Adipocyte (in vitro differentiated cells): ENCODE measurements around the gene ERGIC1.
"Not testable (repeated sequence)": the region's sequence is repeated elsewhere in the genome, so short reads cannot be mapped to it uniquely, and the experiment has no call there.

Experiments
- DNase-seq: peaks from one replicate; pipeline ENCODE4 v3.0.0-alpha.2; 2015; ENCODE audit warnings: low read depth
- H3K27me3 ChIP-seq: replicated peaks from 2 replicates; pipeline ENCODE4 v1.7.0; 2013; ENCODE audit warnings: mild to moderate bottlenecking, low read length, moderate library complexity; ENCODE audit not compliant: control insufficient read depth, insufficient read depth
- H3K36me3 ChIP-seq: 2 replicates; pipeline ENCODE4 v1.7.0; 2013; ENCODE audit warnings: low read length, mild to moderate bottlenecking, moderate library complexity; ENCODE audit not compliant: control insufficient read depth, insufficient read depth, severe bottlenecking
- H3K4me1 ChIP-seq: 2 replicates; pipeline ENCODE4 v1.7.0; 2013; ENCODE audit warnings: mild to moderate bottlenecking, low read length, moderate library complexity; ENCODE audit not compliant: control insufficient read depth, insufficient read depth
- H3K4me3 ChIP-seq: 2 replicates; pipeline ENCODE4 v1.7.0; 2013; ENCODE audit warnings: mild to moderate bottlenecking, low read length, moderate library complexity
- H3K9ac ChIP-seq: 2 replicates; pipeline ENCODE4 v1.7.0; 2013; ENCODE audit warnings: mild to moderate bottlenecking, low read length, moderate library complexity
- H3K9me3 ChIP-seq: 2 replicates; pipeline ENCODE4 v1.7.0; 2013; ENCODE audit warnings: mild to moderate bottlenecking, low read length, moderate library complexity; ENCODE audit not compliant: control insufficient read depth

ERGIC1 gene

DNA sequence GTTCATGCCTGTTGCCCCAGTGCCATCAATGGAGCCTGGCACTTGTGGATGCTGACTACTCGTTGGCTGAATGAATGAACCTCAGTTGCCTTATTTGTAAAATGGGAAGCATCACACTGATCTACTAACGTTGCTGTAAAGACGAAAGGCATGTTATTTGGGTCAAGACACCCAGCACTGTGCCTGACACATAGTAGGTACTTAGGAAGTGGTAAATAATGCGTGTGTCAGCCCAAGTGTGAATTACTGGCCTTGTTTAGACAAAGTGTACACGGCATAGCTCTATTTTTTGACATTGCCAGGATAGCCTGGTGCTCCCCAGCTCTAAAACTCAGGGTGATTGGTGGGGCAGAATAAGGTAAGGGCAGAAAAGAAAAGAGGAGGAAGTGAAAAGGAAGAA is 27.4 kb downstream of the ERGIC1 start:
- Histone ChIP-seq H3K27me3 (no peaks in the 10 kb centered on the region), H3K4me1 (peaks cover 75% of the 10 kb centered on the region), H3K4me3 (peak overlapping the region; percentile 41), H3K9ac (peak overlapping the region; percentile 75), H3K9me3 (no peaks in the 10 kb centered on the region), H3K36me3 (no peaks in the 10 kb centered on the region)
- no peak for DNase-seq

DNA sequence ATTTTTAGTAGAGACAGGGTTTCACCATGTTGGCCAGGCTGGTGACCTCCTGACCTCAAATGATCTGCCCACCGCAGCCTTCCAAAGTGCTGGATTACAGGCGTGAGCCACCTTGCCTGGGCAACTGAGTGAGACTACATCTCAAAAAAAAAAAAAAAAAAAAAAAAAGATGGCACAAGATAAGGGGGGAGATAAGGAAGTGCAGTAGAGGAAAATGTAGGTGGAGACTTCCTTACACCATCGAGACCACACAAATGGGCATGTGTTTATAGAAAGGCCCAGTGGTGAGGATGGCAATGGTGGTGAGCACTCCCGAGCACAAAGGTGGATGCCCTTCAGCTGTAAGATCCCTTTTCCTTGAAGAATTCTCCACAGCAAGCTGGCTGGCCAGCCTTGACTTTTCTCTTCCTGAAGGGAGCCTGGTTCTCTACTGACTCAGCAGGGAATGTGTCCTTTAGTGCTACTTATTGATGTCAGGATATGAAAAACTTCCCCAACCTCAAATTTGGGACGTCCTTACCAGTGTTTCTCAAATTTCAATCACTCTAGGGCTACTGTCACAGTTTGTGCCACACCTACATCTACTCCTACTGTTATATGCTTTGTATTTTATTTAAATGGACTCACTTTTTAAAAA is 28.2 kb downstream of the ERGIC1 start:
- no peaks in the 10 kb centered on the region for H3K9me3 ChIP-seq
- peaks cover 83% of the 10 kb centered on the region for H3K4me1 ChIP-seq
- no peak overlapping the region for H3K4me3 ChIP-seq
- H3K9ac ChIP-seq = peak overlapping the region; percentile 65
- H3K36me3 ChIP-seq = no peaks in the 10 kb centered on the region
- no peak for DNase-seq
- no peaks in the 10 kb centered on the region for H3K27me3 ChIP-seq

DNA sequence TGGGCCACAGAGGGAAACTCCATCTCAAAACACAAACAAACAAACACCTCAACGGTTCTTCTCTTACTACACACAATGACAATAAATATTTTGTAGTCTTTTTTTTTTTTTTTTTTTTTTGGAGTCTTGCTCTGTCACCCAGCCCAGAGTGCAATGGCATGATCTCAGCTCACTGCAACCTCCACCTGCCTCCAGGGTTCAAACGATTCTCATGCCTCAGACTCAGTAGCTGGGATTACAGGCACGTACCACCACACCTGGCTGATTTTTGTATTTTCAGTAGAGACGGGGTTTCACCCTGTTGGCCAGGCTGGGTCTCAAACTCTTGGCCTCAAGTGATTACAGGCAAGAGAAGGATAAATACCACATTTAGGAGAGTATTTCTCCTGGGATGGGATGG is 30.1 kb downstream of the ERGIC1 start:
- not testable (repeated sequence) for H3K36me3 ChIP-seq, H3K4me3 ChIP-seq, DNase-seq, H3K27me3 ChIP-seq, H3K9me3 ChIP-seq
- Histone ChIP-seq H3K4me1 (peaks cover 84% of the 10 kb centered on the region), H3K9ac (peak overlapping the region; percentile 49)

DNA sequence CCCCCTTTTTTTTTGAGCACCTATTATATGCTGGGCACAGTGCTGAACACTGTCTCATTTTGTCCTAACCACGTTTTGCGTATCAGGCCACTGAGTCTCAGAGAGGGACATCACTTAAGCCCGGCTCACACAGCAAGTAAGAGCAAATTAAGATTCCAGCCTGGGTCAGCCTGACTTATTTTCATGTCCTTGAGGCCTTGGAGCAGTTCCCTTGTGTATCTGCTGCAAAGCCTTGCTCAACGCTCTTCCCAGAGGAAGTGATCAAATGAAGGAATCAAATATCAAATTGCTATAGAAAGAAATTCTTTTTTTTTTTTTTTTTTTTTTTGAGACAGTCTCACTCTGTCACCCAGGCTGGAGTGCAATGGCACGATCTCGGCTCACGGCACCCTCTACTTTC is 30.7 kb downstream of the ERGIC1 start:
- Histone ChIP-seq H3K36me3 (no peaks in the 10 kb centered on the region), H3K27me3 (no peaks in the 10 kb centered on the region), H3K4me1 (peaks cover 83% of the 10 kb centered on the region), H3K4me3 (peak overlapping the region; percentile 14), H3K9ac (peak overlapping the region; percentile 49), H3K9me3 (no peaks in the 10 kb centered on the region)
- DNase-seq = no peak

DNA sequence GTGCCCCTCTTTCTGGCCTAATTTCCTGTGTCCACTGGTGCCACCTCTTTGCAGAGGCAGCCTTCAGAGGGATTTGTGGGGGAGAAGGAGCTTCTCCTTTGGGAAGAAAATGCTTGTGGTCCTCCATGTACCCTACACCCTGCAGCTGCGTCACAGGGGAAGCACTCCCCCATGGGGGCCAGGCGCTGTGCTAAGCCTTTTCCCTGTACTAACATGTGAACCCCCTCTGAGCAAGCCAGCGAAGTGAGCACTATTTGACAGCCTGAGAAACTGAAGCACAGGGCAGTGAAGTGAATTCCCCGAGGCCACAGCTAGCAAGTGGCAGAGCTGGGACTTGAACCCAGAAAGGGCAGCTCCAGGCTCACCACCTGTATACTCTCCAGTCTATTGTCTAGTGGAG is 32.3 kb downstream of the ERGIC1 start:
- peaks cover 84% of the 10 kb centered on the region for H3K4me1 ChIP-seq
- no peak overlapping the region for H3K4me3 ChIP-seq

DNA sequence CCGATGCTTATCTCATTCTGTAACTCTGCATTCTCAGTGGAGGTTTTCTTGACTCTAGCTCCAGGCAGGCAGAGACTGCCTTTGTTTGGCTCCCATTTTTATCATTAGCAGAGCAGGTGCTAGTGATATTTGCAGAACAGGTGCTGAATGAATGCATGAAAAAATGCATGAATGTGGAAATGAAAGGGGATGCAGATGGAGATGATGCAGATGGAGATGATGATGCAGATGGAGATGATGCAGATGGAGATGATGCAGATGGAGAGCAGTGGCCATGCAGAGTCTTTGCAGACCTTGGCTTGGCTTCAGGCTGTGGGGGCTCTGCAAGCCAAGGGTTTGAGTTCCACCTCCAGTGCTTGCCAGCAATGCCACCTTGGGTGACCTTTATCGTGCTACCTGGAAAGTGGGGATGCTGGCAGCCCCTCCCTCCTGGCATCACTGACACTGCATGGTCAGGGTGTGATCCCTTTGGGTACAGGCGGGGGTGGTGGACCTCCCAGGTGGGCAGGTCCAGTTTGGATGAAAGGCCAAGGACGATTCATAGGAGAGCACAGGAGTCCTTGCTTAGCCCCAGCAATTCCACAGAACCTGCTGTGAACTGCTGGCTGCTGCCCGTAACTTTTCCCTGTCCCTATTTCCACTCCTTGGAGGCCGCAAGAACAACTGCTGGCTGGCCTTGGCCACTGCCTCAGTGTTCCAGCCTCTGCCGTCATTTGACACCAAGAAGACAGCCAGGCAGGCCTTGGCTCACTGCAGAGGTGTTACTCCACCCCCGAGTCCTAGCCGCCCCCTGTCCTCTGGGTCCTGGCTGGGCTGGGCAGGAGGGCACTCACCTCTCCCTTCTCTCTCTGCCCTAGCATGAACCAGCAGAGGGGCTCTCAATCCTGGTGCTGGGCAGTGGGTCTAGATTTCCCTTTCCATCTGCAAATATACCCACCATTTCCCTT is 33.0 kb downstream of the ERGIC1 start:
- no peak for DNase-seq
- Histone ChIP-seq H3K27me3 (no peaks in the 10 kb centered on the region), H3K4me1 (peaks cover 86% of the 10 kb centered on the region), H3K9ac (peak overlapping the region; percentile 83), H3K4me3 (peak overlapping the region; percentile 29), H3K9me3 (no peaks in the 10 kb centered on the region), H3K36me3 (no peaks in the 10 kb centered on the region)

More for the DNA sequence above, 32.3 kb downstream of the ERGIC1 start:
- peak overlapping the region; percentile 83 for H3K9ac ChIP-seq
- H3K9me3 ChIP-seq = no peaks in the 10 kb centered on the region
- DNase-seq = no peak
- no peaks in the 10 kb centered on the region for H3K27me3 ChIP-seq
- H3K36me3 ChIP-seq = no peaks in the 10 kb centered on the region

DNA sequence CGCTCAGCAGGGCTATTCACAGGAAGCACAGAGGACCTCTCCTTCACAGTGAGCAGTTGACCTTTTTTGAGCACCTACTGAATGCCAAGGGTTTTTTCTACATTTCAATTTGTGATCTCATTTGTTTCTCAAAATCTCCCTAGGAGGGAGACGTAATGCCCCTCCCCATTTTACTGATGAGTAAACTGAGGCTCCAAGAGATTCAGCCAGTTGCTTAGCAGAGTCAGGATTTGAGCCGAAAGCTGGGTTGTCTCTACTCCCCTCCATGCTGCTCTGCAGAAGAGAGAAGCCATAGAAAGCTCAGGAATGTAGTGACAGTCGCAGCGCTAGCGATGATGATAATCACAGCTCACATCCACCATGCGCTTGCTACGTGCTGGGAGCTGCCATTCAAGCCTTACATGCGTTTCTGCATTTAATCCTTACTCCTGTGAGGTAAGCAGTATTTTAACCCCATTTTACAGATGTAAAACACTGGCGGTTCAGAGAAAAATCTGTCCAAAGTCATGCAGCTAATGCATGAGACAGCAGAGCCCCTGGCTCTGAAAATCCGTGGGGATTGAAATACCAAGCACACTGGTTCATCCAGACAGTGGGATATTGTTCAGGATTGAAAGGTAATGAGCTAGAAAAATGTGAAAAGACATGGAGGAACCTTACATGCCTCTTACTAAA is 33.8 kb downstream of the ERGIC1 start:
- Histone ChIP-seq H3K4me1 (peaks cover 86% of the 10 kb centered on the region), H3K27me3 (no peaks in the 10 kb centered on the region)

DNA sequence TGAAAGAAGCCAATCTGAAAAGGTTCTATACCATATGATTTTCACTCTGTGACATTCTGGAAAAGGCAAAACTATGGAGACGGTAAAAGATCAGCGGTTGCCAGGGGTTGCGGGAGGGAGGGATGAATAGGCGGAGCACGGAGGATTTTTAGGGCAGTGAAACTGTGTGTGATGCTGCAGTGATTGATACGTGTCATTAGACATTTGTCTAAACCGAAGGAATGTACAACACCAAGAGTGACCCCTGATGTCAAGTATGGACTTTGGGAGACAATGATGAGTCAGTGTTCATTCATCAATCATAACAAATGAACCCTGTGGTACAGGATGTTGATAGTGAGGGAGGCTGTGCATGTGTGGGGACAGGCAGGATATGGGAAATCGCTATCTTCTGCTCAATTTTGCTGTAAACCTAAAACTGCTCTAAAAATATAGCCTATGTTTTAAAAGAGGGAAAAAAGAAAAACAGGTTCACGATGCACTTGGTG is 34.4 kb downstream of the ERGIC1 start:
- Histone ChIP-seq H3K9ac (peak overlapping the region; percentile 83), H3K36me3 (no peaks in the 10 kb centered on the region), H3K9me3 (no peaks in the 10 kb centered on the region), H3K4me3 (peak overlapping the region; percentile 55), H3K27me3 (no peaks in the 10 kb centered on the region), H3K4me1 (peaks cover 88% of the 10 kb centered on the region)
- DNase-seq = peak; percentile 42

More for the DNA sequence above, 33.8 kb downstream of the ERGIC1 start:
- Histone ChIP-seq H3K36me3 (no peaks in the 10 kb centered on the region), H3K4me3 (peak overlapping the region; percentile 55), H3K9me3 (no peaks in the 10 kb centered on the region), H3K9ac (peak overlapping the region; percentile 83)
- no peak for DNase-seq

DNA sequence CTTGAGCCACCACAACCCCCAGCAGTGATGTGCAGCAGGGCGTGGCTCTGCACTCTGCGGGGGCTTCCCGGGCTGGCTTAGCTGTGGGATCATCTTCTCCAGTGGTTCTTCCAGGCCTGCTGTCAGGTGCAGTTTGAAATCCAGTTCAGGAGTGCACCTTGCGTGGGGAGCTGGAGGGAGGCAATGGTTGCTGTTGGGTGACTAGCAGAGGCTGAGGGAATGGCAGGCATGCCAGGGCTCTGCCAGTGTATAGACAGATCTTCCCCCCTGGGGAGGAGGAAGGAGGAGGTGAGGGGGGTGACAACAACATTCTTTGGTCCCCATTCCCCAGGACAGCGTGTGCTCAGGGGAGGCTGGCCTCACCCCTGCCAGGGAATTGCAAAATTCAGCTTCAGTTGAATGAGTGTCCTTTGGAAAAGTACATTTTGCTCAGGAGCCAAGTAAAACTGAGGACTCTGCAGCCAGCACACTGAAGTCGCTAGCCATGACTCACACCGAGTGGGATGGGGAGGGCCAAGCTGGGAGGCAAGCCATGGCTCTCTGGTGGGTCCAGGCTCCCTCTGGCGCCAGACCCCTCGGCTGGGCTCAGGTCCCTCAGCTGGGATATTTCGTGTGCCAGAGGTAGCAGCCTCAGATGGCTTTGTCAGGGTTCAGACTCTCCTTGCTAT is 35.0 kb downstream of the ERGIC1 start:
- peak overlapping the region; percentile 55 for H3K4me3 ChIP-seq
- H3K9me3 ChIP-seq = no peaks in the 10 kb centered on the region
- peak overlapping the region; percentile 83 for H3K9ac ChIP-seq
- H3K27me3 ChIP-seq = no peaks in the 10 kb centered on the region
- no peaks in the 10 kb centered on the region for H3K36me3 ChIP-seq
- DNase-seq = peak; percentile 96
- H3K4me1 ChIP-seq = peaks cover 91% of the 10 kb centered on the region

DNA sequence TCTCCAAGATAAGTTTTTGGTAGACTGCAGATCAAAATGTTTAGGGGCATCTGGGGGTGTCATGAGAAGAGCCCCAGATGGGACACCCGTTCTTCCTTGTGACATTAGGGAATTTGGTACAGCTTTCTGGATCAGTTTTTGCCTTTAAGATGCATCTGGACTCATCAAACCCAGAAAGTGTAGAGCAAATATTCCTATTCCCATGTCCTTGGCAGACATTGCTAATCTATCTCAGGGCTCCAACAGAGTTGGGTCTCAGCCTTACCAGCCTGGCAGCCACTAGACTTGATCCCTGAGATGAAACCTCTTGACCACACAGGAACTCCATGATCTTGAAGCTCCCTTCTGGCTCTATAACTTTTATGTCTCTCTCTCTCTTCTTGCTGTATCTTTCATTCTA is 35.6 kb downstream of the ERGIC1 start:
- Histone ChIP-seq H3K36me3 (no peaks in the 10 kb centered on the region), H3K9me3 (no peaks in the 10 kb centered on the region), H3K4me1 (peaks cover 85% of the 10 kb centered on the region), H3K4me3 (peak overlapping the region; percentile 2), H3K9ac (peak overlapping the region; percentile 82), H3K27me3 (no peaks in the 10 kb centered on the region)
- DNase-seq = no peak
